Measurements from ENCODE around the gene EEF1AKMT1. TPM values are rescaled to one million over a fixed set of nuclear protein-coding genes. Genes with fewer than 3 reads are reported as not detected.

The EEF1AKMT1 gene
- total RNA-seq, 1 donor from 2014 or later, result 9.4 TPM

GRCh38 chr13:20769834-20770233 lies 3.9 kb downstream of the EEF1AKMT1 start:
- H3K36me3 Mint-ChIP-seq (ENCODE audit: low read depth), result peaks cover 25% of the 10 kb centered on the region
- H3K27ac Mint-ChIP-seq (ENCODE audit: unreplicated experiment), result no peak overlapping the region
- no peak overlapping the region for H3K4me3 Mint-ChIP-seq (ENCODE audit: unreplicated experiment)

GRCh38 chr13:20769091-20769490 lies 4.7 kb downstream of the EEF1AKMT1 start:
- no peak overlapping the region for H3K27ac Mint-ChIP-seq (ENCODE audit: unreplicated experiment)
- no peaks in the 10 kb centered on the region for H3K27me3 Mint-ChIP-seq (ENCODE audit: low read depth)
- no peak for TF ChIP-seq CTCF (IDR thresholded peaks at IDR 0.05)
- H3K4me3 Mint-ChIP-seq (ENCODE audit: unreplicated experiment), result no peak overlapping the region
- H3K4me1 Mint-ChIP-seq (ENCODE audit: low read depth), result peaks cover 15% of the 10 kb centered on the region
- DNase-seq (ENCODE audit: low spot score), result no peak
- peaks cover 25% of the 10 kb centered on the region for H3K36me3 Mint-ChIP-seq (ENCODE audit: low read depth)
- peaks cover 32% of the 10 kb centered on the region for H3K9me3 Mint-ChIP-seq (ENCODE audit: low read depth)

More at GRCh38 chr13:20769834-20770233, 3.9 kb downstream of the EEF1AKMT1 start:
- H3K27me3 Mint-ChIP-seq (ENCODE audit: low read depth), result no peaks in the 10 kb centered on the region
- TF ChIP-seq CTCF (IDR thresholded peaks at IDR 0.05), result no peak
- H3K9me3 Mint-ChIP-seq (ENCODE audit: low read depth), result peaks cover 32% of the 10 kb centered on the region
- DNase-seq (ENCODE audit: low spot score), result no peak
- H3K4me1 Mint-ChIP-seq (ENCODE audit: low read depth), result peaks cover 17% of the 10 kb centered on the region

GRCh38 chr13:20767309-20767943 lies 6.3 kb downstream of the EEF1AKMT1 start:
- H3K27me3 Mint-ChIP-seq (ENCODE audit: low read depth), result no peaks in the 10 kb centered on the region
- no peak for DNase-seq (ENCODE audit: low spot score)
- H3K4me1 Mint-ChIP-seq (ENCODE audit: low read depth), result peaks cover 2% of the 10 kb centered on the region
- H3K9me3 Mint-ChIP-seq (ENCODE audit: low read depth), result peaks cover 32% of the 10 kb centered on the region
- H3K4me3 Mint-ChIP-seq (ENCODE audit: unreplicated experiment), result no peak overlapping the region
- peaks cover 25% of the 10 kb centered on the region for H3K36me3 Mint-ChIP-seq (ENCODE audit: low read depth)
- TF ChIP-seq CTCF (IDR thresholded peaks at IDR 0.05), result no peak
- H3K27ac Mint-ChIP-seq (ENCODE audit: unreplicated experiment), result no peak overlapping the region

GRCh38 chr13:20760872-20761271 lies 12.9 kb downstream of the EEF1AKMT1 start:
- peaks cover 9% of the 10 kb centered on the region for H3K36me3 Mint-ChIP-seq (ENCODE audit: low read depth)
- no peak overlapping the region for H3K4me3 Mint-ChIP-seq (ENCODE audit: unreplicated experiment)
- H3K27ac Mint-ChIP-seq (ENCODE audit: unreplicated experiment), result no peak overlapping the region
- H3K4me1 Mint-ChIP-seq (ENCODE audit: low read depth), result no peaks in the 10 kb centered on the region
- TF ChIP-seq CTCF (IDR thresholded peaks at IDR 0.05), result no peak
- H3K27me3 Mint-ChIP-seq (ENCODE audit: low read depth), result no peaks in the 10 kb centered on the region
- H3K9me3 Mint-ChIP-seq (ENCODE audit: low read depth), result peaks cover 16% of the 10 kb centered on the region
- no peak for DNase-seq (ENCODE audit: low spot score)

GRCh38 chr13:20754009-20754408 lies 19.8 kb downstream of the EEF1AKMT1 start:
- H3K27me3 Mint-ChIP-seq (ENCODE audit: low read depth), result no peaks in the 10 kb centered on the region
- H3K4me1 Mint-ChIP-seq (ENCODE audit: low read depth), result no peaks in the 10 kb centered on the region
- peaks cover 63% of the 10 kb centered on the region for H3K9me3 Mint-ChIP-seq (ENCODE audit: low read depth)
- no peak overlapping the region for H3K4me3 Mint-ChIP-seq (ENCODE audit: unreplicated experiment)
- TF ChIP-seq CTCF (IDR thresholded peaks at IDR 0.05), result no peak
- H3K36me3 Mint-ChIP-seq (ENCODE audit: low read depth), result peaks cover 37% of the 10 kb centered on the region
- DNase-seq (ENCODE audit: low spot score), result no peak
- no peak overlapping the region for H3K27ac Mint-ChIP-seq (ENCODE audit: unreplicated experiment)
